HG02970 (cell line): ENCODE results near the gene PKIG.
"Not testable (repeated sequence)": the region's sequence is repeated elsewhere in the genome, so short reads cannot be mapped to it uniquely, and the experiment has no call there.

Experiments
- ATAC-seq: cut with Tn5 transposase; IDR thresholded peaks from one replicate; pipeline ENCODE4 v1.9.1; 2021; ENCODE audit warnings: mild to moderate bottlenecking, moderate library complexity, moderate number of reproducible peaks; ENCODE audit not compliant: unreplicated experiment, low FRiP score

The PKIG gene

GRCh38 chr20:44582311-44583025 lies at the start of gene PKIG:
PKIG (plus strand) TSS chr20:44582579; CDS start chr20:44614557, 31,978 bp downstream.
- ATAC-seq, result no peak

GRCh38 chr20:44532981-44533331 lies 49.4 kb upstream of the PKIG start:
- no peak for ATAC-seq

- ATAC-seq, result no peak
Measured at GRCh38 chr20:44533928-44534327, 48.5 kb upstream of the PKIG start.

- ATAC-seq, result no peak
Measured at GRCh38 chr20:44536175-44536574, 46.2 kb upstream of the PKIG start.

- ATAC-seq, result no peak
Measured at GRCh38 chr20:44537993-44538392, 44.4 kb upstream of the PKIG start.

- no peak for ATAC-seq
Measured at GRCh38 chr20:44540834-44541233, 41.5 kb upstream of the PKIG start.

GRCh38 chr20:44541992-44542391 lies 40.4 kb upstream of the PKIG start:
- ATAC-seq, result no peak

GRCh38 chr20:44542890-44543289 lies 39.5 kb upstream of the PKIG start:
- no peak for ATAC-seq

- ATAC-seq, result no peak
Measured at GRCh38 chr20:44543358-44543757, 39.0 kb upstream of the PKIG start.

- no peak for ATAC-seq
Measured at GRCh38 chr20:44544263-44544662, 38.1 kb upstream of the PKIG start.

- ATAC-seq, result no peak
Measured at GRCh38 chr20:44547419-44547818, 35.0 kb upstream of the PKIG start.

- ATAC-seq, result no peak
Measured at GRCh38 chr20:44549123-44549522, 33.3 kb upstream of the PKIG start.

GRCh38 chr20:44552050-44552449 lies 30.3 kb upstream of the PKIG start:
- ATAC-seq, result no peak

- no peak for ATAC-seq
Measured at GRCh38 chr20:44552568-44552949, 29.8 kb upstream of the PKIG start.

GRCh38 chr20:44552950-44553908 lies 29.1 kb upstream of the PKIG start:
- no peak for ATAC-seq

- ATAC-seq, result no peak
Measured at GRCh38 chr20:44559302-44559701, 23.1 kb upstream of the PKIG start.

- no peak for ATAC-seq
Measured at GRCh38 chr20:44560229-44560628, 22.1 kb upstream of the PKIG start.

GRCh38 chr20:44560818-44561217 lies 21.6 kb upstream of the PKIG start:
- not testable (repeated sequence) for ATAC-seq

GRCh38 chr20:44561876-44562275 lies 20.5 kb upstream of the PKIG start:
- no peak for ATAC-seq

- ATAC-seq, result no peak
Measured at GRCh38 chr20:44566018-44566417, 16.4 kb upstream of the PKIG start.

- ATAC-seq, result no peak
Measured at GRCh38 chr20:44566811-44567210, 15.6 kb upstream of the PKIG start.

- no peak for ATAC-seq
Measured at GRCh38 chr20:44570367-44570766, 12.0 kb upstream of the PKIG start.
